ENCODE results near the gene VSTM5. TPM values are rescaled to one million over a fixed set of nuclear protein-coding genes. Genes with fewer than 3 reads are reported as not detected.

VSTM5 gene
- total and polyA plus RNA-seq, 2 experiments from 2014 or later: 0.17 to 0.97 TPM

DNA sequence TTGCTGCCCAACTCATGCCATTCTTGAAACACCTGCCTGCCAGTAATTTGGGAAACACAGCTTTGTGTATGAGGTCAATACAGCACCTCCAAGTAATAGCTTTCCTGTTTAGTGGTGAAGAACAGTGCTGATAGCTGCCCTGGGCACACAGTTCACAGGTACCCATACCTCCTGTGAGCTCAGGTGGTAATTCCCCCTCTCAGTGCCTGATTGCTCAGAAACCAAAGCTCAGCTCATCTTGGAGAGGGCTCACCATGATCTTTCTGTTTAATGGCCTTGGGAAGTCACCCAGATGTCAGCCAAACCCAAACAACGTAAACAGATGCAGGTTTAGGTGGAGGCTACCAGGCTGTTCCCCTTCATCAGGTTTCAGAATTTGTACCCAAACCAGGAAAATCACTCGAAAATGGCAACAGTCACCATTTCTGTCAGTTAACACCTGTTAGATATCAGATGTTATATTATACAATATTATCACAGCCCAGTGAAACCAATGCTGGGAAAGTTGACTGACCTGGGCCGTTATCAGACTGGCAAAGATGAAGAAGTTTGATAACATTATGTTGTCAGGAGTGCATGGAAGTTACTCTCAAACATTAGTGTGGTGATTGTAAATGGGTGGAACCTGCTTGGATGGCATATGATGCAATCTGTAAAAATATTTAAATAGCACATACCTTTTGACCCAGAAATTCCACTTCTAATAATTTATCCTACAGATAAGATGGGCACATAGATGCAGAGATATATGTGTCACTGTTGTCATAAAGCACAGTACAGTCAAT, 18.9 kb downstream of the VSTM5 start:
- TF ChIP-seq EZH2 (IDR thresholded peaks at IDR 0.05; ENCODE audit: borderline replicate concordance) (no peak), EZH2phosphoT487 (IDR thresholded peaks at IDR 0.05; ENCODE audit: low read depth, severe bottlenecking, unreplicated experiment) (no peak)
- TF ChIP-seq, protein P1, sequence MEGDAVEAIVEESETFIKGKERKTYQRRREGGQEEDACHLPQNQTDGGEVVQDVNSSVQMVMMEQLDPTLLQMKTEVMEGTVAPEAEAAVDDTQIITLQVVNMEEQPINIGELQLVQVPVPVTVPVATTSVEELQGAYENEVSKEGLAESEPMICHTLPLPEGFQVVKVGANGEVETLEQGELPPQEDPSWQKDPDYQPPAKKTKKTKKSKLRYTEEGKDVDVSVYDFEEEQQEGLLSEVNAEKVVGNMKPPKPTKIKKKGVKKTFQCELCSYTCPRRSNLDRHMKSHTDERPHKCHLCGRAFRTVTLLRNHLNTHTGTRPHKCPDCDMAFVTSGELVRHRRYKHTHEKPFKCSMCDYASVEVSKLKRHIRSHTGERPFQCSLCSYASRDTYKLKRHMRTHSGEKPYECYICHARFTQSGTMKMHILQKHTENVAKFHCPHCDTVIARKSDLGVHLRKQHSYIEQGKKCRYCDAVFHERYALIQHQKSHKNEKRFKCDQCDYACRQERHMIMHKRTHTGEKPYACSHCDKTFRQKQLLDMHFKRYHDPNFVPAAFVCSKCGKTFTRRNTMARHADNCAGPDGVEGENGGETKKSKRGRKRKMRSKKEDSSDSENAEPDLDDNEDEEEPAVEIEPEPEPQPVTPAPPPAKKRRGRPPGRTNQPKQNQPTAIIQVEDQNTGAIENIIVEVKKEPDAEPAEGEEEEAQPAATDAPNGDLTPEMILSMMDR (IDR thresholded peaks at IDR 0.05; ENCODE audit: poor library complexity): no peak
- Histone ChIP-seq H3K4me2 (no peak overlapping the region), H2AFZ (no peak overlapping the region), H3K9me2 (replicated peaks; ENCODE audit: insufficient read depth) (no peaks in the 10 kb centered on the region), H4K20me1 (ENCODE audit: insufficient read depth, poor library complexity, severe bottlenecking) (no peaks in the 10 kb centered on the region), H3K36me3 (replicated peaks; ENCODE audit: insufficient read depth, low read depth) (no peaks in the 10 kb centered on the region), H3K27ac (no peak overlapping the region), H3K4me1 (ENCODE audit: insufficient read depth) (peaks cover 9% of the 10 kb centered on the region), H3K9me3 (ENCODE audit: low read depth) (no peaks in the 10 kb centered on the region), H3K27me3 (no peaks in the 10 kb centered on the region), H3K79me2 (no peaks in the 10 kb centered on the region), H3K4me3 (no peak overlapping the region)
- WGBS (ENCODE audit: low lambda C conversion rate, missing lambda C conversion rate): 49% methylated on average over 3 of the region's 3 CpGs
- no peak for DNase-seq (ENCODE audit: low spot score)

DNA sequence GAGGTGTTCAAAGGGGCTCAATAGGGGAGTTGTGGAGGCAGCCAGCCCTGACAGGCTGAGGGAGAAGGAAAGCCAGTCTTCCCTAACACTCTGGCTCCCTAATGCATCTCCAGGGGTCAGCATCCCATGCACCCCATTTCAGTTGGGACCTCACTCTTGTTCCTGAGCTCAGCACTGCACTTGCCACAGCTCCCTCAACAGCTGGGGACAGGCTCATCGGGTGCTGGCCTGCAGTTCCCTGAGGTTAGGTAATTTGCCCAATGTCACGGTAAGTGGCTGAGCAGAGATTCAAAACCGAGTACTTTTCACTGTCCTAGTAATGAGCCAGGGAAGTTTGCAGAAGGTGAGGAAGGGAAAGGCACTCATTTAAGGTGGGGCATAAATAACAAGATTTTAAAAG, 20.8 kb downstream of the VSTM5 start:
- TF ChIP-seq, protein P1 (IDR thresholded peaks at IDR 0.05; ENCODE audit: poor library complexity): no peak
- TF ChIP-seq EZH2 (IDR thresholded peaks at IDR 0.05; ENCODE audit: borderline replicate concordance) (no peak), EZH2phosphoT487 (IDR thresholded peaks at IDR 0.05; ENCODE audit: low read depth, severe bottlenecking, unreplicated experiment) (no peak)
- no peaks in the 10 kb centered on the region for H3K27me3 ChIP-seq
- H3K9me3 ChIP-seq (ENCODE audit: low read depth): no peaks in the 10 kb centered on the region
- no peaks in the 10 kb centered on the region for H4K20me1 ChIP-seq (ENCODE audit: insufficient read depth, poor library complexity, severe bottlenecking)
- H3K27ac ChIP-seq: no peak overlapping the region
- no peak overlapping the region for H3K4me2 ChIP-seq
- WGBS (ENCODE audit: low lambda C conversion rate, missing lambda C conversion rate): 76% methylated on average over 3 of the region's 3 CpGs
- no peak overlapping the region for H3K4me3 ChIP-seq
- no peaks in the 10 kb centered on the region for H3K36me3 ChIP-seq (replicated peaks; ENCODE audit: insufficient read depth, low read depth)
- DNase-seq (ENCODE audit: low spot score): no peak
- no peaks in the 10 kb centered on the region for H3K9me2 ChIP-seq (replicated peaks; ENCODE audit: insufficient read depth)
- no peaks in the 10 kb centered on the region for H3K79me2 ChIP-seq
- peaks cover 9% of the 10 kb centered on the region for H3K4me1 ChIP-seq (ENCODE audit: insufficient read depth)
- H2AFZ ChIP-seq: no peak overlapping the region

DNA sequence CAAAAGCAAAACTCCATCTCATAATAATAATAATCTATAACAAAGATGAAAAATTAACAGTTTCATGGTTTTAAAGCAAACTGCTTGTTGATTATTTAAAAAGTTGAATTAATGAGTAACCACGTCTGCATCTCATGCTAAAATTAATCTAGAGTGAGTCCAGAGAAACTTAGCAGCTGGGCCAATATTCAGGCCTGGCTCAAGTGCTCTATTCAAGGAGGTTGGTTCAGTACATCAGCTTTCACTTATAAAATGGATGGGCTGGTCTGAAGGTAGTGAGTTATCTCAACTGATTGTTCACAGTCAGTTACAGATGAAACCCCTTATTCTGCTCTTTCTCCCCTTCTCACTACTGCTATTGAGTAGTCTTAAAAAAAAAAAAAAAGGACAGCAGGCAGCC, 23.1 kb downstream of the VSTM5 start:
- H2AFZ ChIP-seq: no peak overlapping the region
- no peak overlapping the region for H3K4me3 ChIP-seq
- no peaks in the 10 kb centered on the region for H4K20me1 ChIP-seq (ENCODE audit: insufficient read depth, poor library complexity, severe bottlenecking)
- TF ChIP-seq EZH2 (IDR thresholded peaks at IDR 0.05; ENCODE audit: borderline replicate concordance): no peak
- H3K27me3 ChIP-seq: no peaks in the 10 kb centered on the region
- no peak overlapping the region for H3K27ac ChIP-seq
- H3K79me2 ChIP-seq: no peaks in the 10 kb centered on the region
- H3K9me3 ChIP-seq (ENCODE audit: low read depth): no peaks in the 10 kb centered on the region
- no peaks in the 10 kb centered on the region for H3K9me2 ChIP-seq (replicated peaks; ENCODE audit: insufficient read depth)
- DNase-seq (ENCODE audit: low spot score): no peak
- no peaks in the 10 kb centered on the region for H3K36me3 ChIP-seq (replicated peaks; ENCODE audit: insufficient read depth, low read depth)
- H3K4me1 ChIP-seq (ENCODE audit: insufficient read depth): peaks cover 9% of the 10 kb centered on the region
- WGBS (ENCODE audit: low lambda C conversion rate, missing lambda C conversion rate): 96% methylated on average over 1 of the region's 1 CpG
- no peak overlapping the region for H3K4me2 ChIP-seq

DNA sequence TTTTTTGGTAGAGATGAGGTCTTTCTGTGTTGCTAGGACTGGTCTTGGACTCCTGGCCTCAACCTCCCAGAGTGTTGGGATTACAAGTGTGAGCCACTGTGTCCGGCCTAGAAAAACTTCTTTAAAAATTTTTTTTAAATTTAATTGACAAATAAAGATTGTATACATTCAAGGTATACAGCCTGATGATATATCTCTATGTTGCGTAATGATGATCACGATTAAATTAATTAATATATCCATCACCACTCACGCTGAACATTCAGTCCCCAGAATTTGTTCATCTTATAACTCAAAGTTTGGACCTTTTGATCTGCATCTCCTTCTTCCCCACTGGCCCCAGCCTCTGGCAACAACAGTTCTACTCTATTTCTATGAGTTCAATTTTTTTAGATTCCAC, 27.2 kb downstream of the VSTM5 start:
- H3K36me3 ChIP-seq (replicated peaks; ENCODE audit: insufficient read depth, low read depth): no peaks in the 10 kb centered on the region
- H3K9me2 ChIP-seq (replicated peaks; ENCODE audit: insufficient read depth): no peaks in the 10 kb centered on the region
- H3K4me2 ChIP-seq: no peak overlapping the region
- no peaks in the 10 kb centered on the region for H4K20me1 ChIP-seq (ENCODE audit: insufficient read depth, poor library complexity, severe bottlenecking)
- no peaks in the 10 kb centered on the region for H3K9me3 ChIP-seq (ENCODE audit: low read depth)
- no peaks in the 10 kb centered on the region for H3K79me2 ChIP-seq
- no peak overlapping the region for H3K27ac ChIP-seq
- DNase-seq (ENCODE audit: low spot score): no peak
- TF ChIP-seq EZH2 (IDR thresholded peaks at IDR 0.05; ENCODE audit: borderline replicate concordance) (no peak), EZH2phosphoT487 (IDR thresholded peaks at IDR 0.05; ENCODE audit: low read depth, severe bottlenecking, unreplicated experiment) (no peak)
- TF ChIP-seq, protein P1 (IDR thresholded peaks at IDR 0.05; ENCODE audit: poor library complexity): no peak
- no peak overlapping the region for H2AFZ ChIP-seq
- H3K27me3 ChIP-seq: no peaks in the 10 kb centered on the region
- H3K4me3 ChIP-seq: no peak overlapping the region
- H3K4me1 ChIP-seq (ENCODE audit: insufficient read depth): peaks cover 10% of the 10 kb centered on the region
- 94% methylated on average over 4 of the region's 4 CpGs for whole genome bisulfite sequencing (ENCODE audit: low lambda C conversion rate, missing lambda C conversion rate)

Measured in hepatocyte (in vitro differentiated cells).